Inflammatory macrophage (primary cell): ENCODE results near the gene NFS1.
"Not testable (repeated sequence)": the region's sequence is repeated elsewhere in the genome, so short reads cannot be mapped to it uniquely, and the experiment has no call there.

Experiments
- DNase-seq, 2 donors: peaks; one replicate each; pipeline ENCODE4 v3.0.0-alpha.2; 2020 to 2022
- total RNA-seq, 18 experiments: gene quantifications; one replicate each; lab custom pipeline; 2026; ENCODE audit warnings: mixed read lengths in 6 of 18, inconsistent platforms in 2 of 18; lab: John Stamatoyannopoulos, UW

The NFS1 gene
- total RNA-seq: 3.5 to 19.6 (median 15.8) reads per million in 18 experiments

DNA sequence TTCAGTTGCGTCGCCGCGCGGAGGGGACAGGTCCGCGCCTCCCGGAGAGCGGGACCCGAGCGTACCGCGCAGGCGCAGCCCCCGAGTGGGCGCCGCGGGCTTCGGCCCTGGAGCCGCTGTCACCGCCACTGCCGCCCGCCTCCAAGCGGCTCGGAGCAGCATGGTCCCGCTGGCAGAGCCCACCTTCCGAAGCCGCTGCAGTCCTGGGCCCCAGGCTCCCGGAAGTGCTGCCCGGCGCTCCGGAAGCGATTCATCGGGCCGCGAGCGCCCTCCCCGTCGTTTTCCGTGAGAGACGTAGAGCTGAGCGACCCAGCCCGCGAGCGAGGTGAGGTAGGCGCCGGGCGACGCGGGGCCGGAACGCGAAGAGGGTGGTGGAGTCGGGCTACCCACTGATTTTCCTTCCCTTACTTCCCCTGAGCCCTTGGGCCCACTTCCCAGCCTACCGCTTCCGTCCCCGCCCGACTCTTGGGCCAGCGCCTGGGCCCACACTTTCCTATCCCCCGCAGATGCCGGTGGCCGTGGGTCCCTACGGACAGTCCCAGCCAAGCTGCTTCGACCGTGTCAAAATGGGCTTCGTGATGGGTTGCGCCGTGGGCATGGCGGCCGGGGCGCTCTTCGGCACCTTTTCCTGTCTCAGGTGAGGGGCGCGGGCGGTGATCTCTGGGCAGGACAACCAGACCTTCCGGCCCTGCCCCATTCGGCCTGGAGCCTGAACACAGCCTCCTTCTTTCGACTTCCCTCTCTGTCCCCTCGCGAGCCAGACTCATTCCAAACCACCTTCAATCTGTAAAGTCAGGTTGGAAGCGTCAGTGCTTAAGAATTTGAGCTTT lies at the start of gene NFS1, which contains the start of gene ROMO1:
Gene NFS1, minus strand, starts transcription at position 226 of the 830 bp plus-strand sequence. Its CDS starts 64 bp downstream, at position 162.
Gene ROMO1, plus strand, starts transcription at position 279 of the 830 bp plus-strand sequence. Its CDS starts 228 bp downstream, at position 507.
- DNase-seq: peak; percentile 84 to 88

DNA sequence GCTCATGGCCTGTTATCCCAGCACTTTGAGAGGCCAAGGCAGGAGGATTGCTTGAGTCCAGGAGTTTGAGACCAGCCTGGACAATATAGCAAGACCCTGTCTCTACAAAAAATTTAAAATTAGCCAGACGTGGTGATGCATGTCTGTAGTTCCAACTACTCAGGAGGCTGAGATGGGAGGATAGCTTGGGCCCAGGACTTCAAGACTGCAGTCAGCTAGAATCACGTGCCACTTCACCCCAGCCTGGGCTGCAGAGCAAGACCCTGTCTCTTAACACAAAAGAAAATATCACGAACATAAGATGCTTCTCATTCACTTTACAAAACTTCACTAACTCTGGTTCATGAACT lies 45.3 kb upstream of the NFS1 start:
- DNase-seq: not testable (repeated sequence)

DNA sequence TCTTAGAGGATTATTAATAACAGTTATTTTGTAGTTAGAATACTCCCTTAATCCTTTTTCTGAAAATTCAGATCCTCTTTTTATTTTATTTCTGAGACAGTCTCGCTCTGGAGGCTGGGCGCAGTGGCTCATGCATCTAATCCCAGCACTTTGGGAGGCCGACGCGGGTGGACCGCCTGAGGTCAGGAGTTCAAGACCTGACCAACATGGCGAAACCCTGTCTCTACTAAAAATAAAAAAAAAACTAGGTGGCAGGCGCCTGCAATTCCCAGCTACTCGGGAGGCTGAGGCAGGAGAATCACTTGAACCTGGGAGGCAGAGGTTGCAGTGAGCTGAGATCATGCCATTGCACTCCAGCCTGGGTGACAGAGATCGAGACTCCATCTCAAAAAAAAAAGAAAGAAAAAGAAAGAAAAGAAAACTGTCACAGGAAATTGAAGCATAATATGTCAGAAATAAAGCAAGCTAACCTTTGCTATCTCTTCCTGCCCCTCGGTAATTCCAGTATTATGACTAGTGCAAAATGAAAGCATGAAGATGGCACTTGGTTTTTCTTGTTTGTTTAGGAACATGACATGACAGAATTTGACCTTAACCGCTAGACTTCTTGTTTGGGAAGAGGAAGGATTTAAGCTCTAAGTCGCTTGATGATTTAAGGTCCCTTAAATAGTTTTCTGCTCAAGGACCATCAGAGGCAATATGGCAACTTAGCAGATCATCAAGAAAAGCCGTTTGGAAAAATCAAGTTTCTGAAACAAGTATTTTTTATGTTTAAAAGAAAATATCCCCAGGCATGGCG lies 44.7 kb upstream of the NFS1 start:
- peak; percentile 63 to 73 for DNase-seq

DNA sequence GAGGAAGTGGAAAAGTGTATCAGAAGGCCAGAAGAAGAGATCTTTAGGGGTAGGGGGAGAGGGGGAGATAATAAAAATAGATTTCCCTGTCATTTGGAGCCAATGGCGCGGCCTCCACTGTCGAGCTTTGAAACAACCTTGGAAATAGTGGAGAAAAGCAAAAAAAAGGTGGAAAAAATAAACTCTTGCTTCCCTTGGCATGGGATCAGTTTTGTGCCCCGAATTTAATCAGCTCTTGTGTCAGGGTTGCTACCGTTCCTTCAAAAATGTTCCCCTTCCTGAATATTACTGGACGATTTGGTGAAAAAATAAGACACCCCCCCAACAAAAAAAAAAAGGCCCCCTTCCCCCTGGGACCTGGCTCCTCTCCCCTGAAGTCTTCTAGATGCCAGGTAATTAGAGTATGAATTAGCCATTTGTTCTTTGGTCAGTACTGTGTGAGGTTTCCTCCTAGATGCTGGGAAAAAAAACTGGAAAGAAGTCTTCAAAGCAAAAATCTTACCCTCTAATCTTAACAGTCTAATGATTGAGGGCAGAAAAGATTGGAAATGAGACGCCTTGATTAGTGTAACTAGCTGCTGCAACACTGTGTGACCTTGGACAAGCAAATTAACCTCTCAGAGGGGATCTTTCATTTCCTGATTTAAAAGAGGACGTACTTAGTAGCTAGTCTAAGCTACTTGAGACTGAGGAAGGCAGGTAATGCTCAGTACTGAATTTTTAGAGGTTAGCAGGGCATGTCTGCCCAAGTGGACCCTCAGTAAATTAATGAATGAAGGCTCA lies 43.8 kb upstream of the NFS1 start:
- peak; percentile 73 to 77 for DNase-seq

DNA sequence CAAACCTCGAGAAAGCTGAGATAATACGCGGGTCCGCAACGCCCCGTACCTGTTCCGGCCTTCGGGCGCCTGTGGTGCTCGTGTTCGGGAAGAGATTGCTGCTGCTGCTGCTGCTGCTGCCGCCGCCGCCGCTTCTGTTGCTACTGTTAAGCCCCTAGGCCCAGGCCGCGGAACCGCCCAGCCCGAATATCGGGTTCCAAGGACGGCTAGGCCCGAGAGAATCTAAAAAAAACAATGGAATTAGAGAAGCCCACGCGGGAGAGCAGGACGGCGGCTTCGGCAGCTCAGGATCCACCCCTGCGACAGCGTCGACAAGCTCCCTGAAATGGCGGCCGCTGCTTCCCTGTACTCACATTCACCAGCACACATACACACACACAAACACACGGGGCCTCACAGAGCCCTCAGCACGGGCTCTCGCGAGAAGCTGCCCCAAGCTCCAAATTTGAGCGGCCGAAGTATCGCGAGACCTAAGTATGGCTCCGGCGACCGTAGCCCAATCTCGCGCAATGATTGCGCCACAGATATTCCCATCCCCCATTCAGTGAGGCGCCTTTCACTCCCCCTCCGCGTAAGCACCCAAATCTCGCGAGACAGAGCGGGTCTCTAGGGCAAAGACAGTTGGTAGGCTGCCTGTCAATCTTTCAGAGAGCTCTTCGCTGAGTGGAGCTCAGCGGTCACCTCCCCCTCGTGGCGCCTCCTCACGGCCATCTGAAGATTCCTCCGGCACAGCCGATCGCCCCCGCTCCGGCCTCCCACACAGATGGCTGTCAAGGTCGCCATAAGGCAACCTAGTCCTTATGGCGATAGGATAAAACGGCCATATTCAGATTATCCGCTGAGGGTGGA lies 43.0 kb upstream of the NFS1 start, which contains the start of gene RBM39:
Gene RBM39, minus strand, starts transcription at position 369 of the 849 bp plus-strand sequence. CDS start 1,386 bp downstream, outside the sequence.
- peak; percentile 100 for DNase-seq

DNA sequence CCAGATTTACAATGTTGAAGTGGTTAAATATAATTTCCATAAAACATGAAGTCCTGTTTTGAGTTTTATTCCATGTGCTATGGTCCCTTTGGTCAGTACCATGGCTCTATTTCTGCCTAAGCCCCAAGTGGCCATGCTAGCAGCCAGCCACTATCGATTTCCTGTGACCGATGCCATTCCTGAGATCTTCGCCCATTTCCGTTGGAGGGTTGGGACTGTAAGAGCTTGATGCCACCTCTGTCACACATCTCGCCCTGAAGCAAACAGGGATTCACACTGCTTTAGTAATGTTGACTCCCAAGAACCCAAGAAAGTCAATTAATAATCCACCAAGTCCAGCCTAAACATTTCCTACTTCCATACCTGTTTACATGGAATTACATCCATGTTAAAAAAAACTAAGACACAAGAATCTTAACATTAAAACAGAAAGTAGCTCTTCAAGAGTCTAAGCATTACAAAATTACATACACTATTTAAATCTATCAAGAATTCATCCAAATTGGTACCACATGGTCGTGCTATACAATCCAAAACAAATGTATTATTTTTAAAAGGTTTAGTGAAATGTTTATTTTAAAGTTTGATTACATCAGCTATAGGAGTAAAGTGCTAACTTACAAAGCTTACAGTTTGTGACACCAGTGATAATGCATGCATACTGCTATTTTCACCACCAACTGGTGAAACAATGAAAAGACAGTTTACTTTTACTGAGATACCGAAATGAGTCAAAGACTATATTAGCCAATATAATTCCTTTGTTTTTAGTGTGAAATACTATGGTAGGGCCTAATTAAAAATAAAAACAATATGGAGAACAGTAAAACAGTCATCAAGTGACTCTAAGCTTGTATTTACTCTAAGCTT lies 40.4 kb upstream of the NFS1 start:
- DNase-seq: peak; percentile 11 to 60

DNA sequence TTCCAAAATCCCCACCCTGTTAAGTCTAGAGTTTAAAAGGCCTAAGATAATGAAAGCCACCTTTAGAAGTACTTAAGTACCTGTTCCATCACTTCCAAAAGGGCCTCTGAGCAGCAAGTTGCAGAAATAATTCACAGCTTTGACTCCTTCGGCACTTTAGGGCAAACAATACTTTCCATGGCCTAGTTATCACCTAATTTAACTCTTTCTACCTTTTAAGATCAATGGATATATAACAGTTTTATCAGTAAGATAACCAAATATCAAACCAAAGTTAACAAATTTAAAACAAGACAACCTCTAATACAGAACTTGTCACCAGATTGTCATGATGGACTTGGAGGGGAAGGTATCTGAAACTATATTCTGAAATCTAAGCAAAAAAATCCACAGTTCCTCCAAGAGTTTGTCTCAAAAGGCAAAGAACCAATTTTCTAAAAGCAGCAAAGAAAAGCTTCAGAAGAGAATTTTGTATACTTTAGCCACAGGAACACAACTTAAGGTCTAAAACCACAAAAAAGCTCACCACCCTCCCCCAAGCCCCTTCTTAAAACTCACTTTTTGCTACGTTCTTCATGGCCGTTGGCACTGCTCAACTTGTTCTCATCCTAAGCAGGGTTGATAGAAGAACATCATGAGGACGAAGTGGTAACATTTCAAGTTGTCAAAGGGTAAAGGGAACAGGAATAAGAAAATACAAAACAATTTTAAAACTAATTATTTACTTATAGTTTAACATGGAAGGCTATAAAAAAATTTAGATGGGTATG lies 39.4 kb upstream of the NFS1 start:
- DNase-seq: no peak

DNA sequence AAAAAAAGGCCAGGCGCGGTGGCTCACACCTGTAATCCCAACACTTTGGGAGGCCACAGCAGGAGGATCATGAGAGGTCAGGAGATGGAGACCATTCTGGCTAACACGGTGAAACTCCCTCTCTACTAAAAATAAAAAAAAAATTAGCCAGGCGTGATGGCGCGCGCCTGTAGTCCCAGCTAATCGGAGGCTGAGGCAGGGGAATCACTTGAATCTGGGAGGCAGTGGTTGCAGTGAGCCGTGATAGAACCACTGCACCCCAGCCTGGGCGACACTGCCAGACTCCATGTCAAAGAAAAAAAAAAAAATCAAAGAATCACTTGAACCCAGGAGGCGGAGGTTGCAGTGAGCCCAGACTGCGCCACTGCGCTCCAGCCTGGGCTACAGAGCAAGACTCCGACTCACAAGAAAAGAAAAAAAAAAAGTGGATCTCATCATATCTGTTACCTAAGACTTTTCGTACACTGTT lies 38.7 kb upstream of the NFS1 start:
- no peak for DNase-seq

DNA sequence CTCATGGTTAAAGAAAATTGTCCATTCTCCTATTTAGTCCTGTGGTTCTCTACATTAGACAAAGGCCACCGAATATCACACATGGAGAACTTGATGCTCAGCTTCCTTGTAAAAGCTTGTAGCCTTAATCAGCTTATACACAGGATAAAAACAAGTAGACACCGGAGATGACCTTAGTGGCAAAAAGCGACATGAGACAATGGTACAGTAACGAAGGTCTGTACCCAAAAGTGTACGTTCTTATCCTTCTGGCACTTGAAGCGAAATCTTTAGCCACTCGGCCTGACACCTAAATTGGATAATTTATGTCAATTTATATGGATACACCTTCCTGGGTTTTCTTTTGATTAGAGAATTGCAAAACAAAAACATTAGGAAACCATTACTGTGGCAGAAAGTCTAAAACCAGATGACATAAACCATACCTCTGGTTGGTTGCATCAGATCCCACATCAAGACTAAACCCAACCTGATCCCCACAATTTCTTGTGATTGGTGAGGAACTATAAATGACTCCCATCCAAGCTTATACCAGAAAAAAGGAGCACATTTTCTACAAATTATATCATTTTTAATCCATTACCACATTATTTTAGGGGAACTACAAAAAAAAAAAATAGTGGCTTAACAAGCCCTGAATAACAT lies 36.8 kb upstream of the NFS1 start:
- no peak for DNase-seq

DNA sequence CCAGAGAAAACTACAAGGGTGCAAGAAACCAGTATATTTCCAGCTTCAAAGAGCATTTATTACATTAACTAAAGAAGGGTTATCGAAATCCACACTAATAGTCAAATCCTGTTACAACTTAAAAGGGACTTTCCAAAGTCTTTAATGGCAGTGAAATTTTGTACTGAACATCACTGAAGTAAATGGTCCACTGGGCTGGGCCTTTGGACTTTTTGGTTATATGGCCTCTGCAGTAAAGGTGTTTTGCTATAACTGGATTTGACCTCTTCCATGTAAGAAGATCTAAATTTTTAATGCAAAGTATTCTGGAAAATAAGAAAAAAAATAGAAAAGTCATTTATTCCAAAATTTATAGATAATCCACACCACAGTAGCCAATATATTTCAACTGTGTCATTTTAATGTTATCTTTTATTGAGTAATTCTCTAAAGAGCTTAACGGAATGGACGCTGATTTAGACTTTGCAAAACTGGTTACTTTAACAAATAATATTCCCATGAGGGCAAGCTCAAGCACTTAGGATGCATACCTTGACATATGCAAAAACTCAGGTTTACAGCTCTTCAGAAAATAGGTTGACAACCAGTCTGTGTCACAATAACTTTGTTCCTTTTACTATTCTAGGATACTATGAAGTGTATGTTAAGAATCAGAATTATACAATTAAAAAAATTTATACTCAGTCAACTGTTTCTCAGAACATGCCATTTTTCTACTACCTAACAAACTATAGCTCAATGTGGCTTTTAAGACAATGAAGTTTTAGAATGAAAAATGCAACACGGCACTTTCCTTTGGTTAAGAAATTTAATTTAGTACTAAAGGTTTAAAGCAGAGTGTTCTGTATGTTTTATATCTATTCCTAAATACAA lies 35.9 kb upstream of the NFS1 start:
- no peak for DNase-seq

DNA sequence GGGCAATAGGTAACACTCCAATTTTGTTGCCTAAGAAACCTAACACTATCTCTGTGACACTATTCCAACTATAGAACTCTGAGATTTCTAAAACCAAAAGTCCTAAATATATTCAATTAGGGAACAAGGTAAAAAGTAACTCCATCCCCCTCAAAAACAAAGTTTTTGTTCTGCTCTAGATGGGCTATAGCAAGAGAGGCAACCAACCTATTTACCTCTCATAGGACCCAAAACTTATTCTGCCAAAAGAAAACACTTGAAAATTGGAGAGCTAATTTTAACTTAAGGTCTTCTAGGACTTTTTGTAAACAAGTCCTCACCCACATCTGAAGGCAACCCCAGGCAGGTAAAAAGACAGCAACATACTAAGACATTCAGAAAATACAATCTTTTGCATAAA lies 35.2 kb upstream of the NFS1 start:
- no peak for DNase-seq

DNA sequence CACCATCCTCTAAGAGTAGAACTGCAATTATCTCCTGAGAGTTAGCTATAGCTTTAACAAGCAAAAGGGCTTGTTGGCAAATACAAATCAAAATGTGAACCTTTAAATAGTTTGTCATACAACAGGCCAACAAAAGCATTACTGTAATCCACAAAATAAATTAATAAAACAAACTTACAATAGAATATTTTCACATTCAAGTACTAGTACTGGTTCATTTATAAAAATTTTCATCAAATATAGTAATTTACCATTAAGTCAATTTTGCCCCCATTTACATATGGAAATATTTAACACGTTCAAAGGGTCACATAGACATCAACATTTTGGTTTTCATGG lies 33.5 kb upstream of the NFS1 start:
- DNase-seq: no peak

DNA sequence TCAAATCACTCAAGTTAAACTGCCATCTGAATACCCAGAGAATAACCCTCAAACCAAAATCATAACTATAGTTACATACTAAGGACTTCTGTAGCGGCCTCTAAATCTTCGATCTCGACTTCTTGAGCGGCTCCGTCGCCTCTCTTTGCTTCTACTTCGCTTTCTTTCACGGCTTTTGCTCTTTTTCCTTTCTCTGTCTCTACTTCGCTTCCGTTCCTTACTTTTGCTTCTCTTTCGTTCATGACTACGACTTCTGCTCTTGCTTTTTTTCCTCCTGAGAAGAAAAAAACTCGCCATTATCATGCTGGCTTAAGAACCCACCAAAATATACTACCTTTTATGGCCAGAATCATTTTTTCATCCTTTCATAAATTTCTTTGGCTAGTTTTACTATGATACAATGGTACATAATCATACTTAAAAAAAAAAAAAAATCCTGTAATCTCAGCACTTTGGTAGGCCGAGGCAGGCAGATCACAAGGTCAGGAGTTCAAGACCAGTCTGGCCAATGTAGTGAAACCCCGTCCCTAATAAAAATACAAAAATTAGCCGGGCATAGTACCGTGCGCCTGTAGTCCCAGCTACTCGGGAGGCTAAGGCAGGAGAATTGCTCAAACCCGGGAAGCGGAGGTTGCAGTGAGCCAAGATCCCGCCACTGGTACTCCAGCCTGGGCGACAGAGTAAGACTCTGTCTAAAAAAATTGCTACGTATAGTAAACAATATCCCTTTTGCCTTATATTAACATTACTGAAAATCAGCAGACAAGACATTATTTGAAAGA lies 32.9 kb upstream of the NFS1 start:
- DNase-seq: no peak

DNA sequence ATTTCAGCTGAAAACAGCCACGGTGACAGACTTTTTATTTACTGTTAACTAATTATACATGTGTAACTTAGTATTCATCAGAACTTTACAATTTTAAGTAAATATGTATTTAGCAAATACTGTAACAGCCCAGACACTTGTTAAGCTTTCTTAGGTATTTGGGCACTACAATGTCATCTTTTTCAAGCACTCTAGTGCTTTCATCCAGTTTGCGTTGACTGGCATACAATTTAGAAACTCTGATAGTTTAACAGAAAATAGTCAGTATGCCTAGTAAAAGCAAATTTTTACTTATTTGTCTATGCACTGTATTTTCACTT lies 32.3 kb upstream of the NFS1 start:
- no peak for DNase-seq

DNA sequence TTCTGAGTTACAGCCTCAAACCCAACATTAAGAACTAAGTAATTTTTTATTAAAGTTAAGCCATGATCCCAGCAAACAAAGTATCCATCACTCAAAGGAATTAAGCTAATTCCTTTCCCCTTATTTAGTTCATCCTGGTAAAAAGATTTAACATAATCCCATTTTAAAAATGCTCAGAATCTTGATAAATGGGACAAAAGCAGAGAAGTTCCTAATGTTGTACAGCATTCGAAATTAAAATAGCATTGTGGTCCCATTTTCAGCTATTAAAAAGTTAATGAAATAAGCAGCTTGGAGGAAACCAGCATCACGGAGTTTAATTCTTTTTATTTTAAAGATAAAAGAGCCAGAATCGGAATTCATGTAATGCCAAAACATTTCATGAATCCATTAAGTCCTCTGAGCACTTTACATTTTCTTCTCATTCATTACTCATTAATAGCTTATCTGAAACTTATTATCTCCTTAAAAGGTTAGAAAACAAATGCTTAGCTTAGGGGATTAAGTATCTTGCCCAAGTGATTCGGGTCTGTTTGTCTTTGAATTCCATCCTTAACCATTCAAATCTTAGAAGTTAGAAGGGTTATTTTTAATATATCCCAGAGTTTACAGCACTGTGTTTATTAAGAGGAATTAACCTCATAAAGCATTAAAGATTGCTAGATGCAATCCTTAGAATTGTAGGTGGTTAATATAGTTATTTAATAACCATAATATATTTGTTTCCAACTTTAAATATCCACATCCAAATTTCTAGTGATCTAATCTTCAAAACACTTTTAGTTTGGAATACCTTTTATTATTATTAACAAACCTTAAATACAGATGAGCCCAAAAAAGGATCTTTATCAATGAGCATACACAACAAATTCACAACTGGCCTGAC lies 31.7 kb upstream of the NFS1 start:
- DNase-seq: no peak

DNA sequence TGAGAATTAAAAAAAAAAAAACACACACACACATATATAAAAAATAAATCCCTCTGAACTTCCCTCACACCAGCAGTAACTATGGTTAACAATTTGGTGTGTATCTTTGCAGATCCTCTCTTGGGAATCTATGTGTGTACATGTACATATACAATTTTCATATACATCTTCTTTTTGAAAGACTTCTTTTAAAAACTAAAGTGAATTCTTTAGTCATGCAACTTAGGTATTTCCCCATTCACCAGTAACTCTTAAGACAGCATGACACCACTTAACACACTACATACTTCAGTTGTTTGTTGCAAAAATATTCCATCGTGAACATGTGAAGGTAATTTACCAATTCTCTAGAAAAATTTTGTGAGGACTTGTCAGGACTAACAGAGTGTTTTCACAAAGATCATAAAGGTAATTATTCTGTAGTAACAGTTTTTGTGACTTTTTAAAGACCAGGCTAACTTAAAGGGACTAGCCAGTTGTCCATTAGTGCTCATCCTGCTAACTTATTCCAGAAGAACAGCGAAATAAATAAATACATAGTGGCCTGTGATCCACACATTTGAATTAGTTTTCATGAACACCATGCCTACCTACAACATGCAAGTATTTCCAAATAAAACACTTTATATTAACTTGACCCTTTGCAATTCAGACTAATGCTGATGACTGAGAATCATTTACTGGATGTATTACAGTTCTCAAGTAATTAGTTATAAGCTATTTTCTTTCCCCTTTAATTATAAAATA lies 30.9 kb upstream of the NFS1 start:
- DNase-seq: no peak
